Adrenal gland (tissue), 12 donors: ENCODE data around the gene CYSRT1. TPM values are rescaled to one million over a fixed set of nuclear protein-coding genes. Genes with fewer than 3 reads are reported as not detected.
A peak's percentile ranks its signal among the peaks of the same experiment; 100 is the strongest.

Experiments
- DNase-seq, 7 donors: peaks; one replicate each; pipeline ENCODE4 v3.0.0-alpha.2; 2019 to 2020
- H3K27ac ChIP-seq, 5 donors: fragments of 200-600 bp; sonication (generic) in 4 of 5; 1 replicate in 3 of 5; 2 replicates in 2 of 5; pipeline versions ENCODE4 v1.5.1 to v1.8.0; 2016 to 2020; ENCODE audit warnings: mild to moderate bottlenecking in 1 of 5
- H3K27me3 ChIP-seq: fragments of 200-600 bp; 2 replicates; pipeline ENCODE4 v1.8.0; 2021
- H3K36me3 ChIP-seq, 2 donors: fragments of 200-600 bp; replicated peaks in 1 of 2; 1 replicate in 1 of 2; 2 replicates in 1 of 2; pipeline versions ENCODE4 v1.5.1 to v1.8.0; 2018 to 2022
- H3K4me1 ChIP-seq, 2 donors: fragments of 200-600 bp; replicated peaks in 1 of 2; 1 replicate in 1 of 2; 2 replicates in 1 of 2; pipeline versions ENCODE4 v1.5.1 to v1.8.0; 2018 to 2021
- H3K4me3 ChIP-seq, 4 donors: fragments of 200-600 bp; sonication (generic) in 3 of 4; one replicate each; pipeline ENCODE4 v1.5.1; 2016 to 2018
- H3K9me3 ChIP-seq, 3 donors: fragments of 200-600 bp; sonication (generic) in 1 of 3; replicated peaks in 1 of 3; 1 replicate in 2 of 3; 2 replicates in 1 of 3; pipeline versions ENCODE4 v1.5.1 to v1.8.0; 2016 to 2021
- CTCF ChIP-seq, 6 experiments: fragments of 450-650 bp in 4 of 6; fragments of 200-600 bp in 2 of 6; sonication (generic) in 1 of 6; IDR thresholded peaks; 1 replicate in 5 of 6; 2 replicates in 1 of 6; pipeline versions ENCODE4 v1.5.1 to v1.8.0; 2016 to 2021; ENCODE audit warnings: antibody characterized with exemption in 6 of 6, mild to moderate bottlenecking in 2 of 6, moderate library complexity in 1 of 6
- POLR2A ChIP-seq, 2 donors: fragments of 450-650 bp; IDR thresholded peaks; one replicate each; pipeline ENCODE4 v1.6.1; 2017; ENCODE audit warnings: antibody characterized with exemption in 2 of 2, mild to moderate bottlenecking in 2 of 2, moderate library complexity in 1 of 2
- WGBS, 4 donors: extraction: QIAGEN DNeasy Blood & Tissue Kit in 2 of 4; methylation state at CpG; one replicate each; pipeline versions ENCODE4 v1.1.5 to v1.1.7; 2013 to 2017; 5-methylcytosine and 5-hydroxymethylcytosine counted together
- intact Hi-C, 2 donors: fragments of 100-400 bp; cut with DNase I; formaldehyde crosslinking; loops; one replicate each; pipeline versions ENCODE4 v1.14.1 to v1.15.0; 2022 to 2023
- polyA plus RNA-seq, 3 donors: library from polyadenylated mRNA; stranded (reverse); fragments of 200-250 nt in 2 of 3; fragments of 350-450 nt in 1 of 3; fragmentation: Illumina TruSeq in 1 of 3; extraction: RNeasy Lipid Tissue Mini Kit (QIAGEN cat#74804) in 1 of 3; gene quantifications; one replicate each; pipeline ENCODE4 v1.2.3, GENCODE V29; 2013 to 2014
- total RNA-seq, 9 donors: library from RNA; depleted of rRNA in 4 of 9; stranded (reverse); fragments of >200 nt in 4 of 9; fragments of 120-200 nt in 1 of 9; fragmentation: NEBNext Ultra II Directional in 1 of 9; extraction: Animal tissue kit (Norgen Biotek cat#: 25700) in 1 of 9; gene quantifications; one replicate each; pipeline versions ENCODE4 v1.1.0 to v1.2.4, GENCODE V29; 2013 to 2023
- donor health status: healthy with polysubstance abuse.
- donor health status: Bipolar disorder and iron deficiency.
- donor health status: DM: yes; HTN: yes; CAD: no.
- donor health status: DM: no; HTN: no; CAD: no.
- donor health status: DM: no; HTN: no; CAD: no.
- donor health status: DM: yes; HTN: yes; CAD: no.

CYSRT1 gene
- total and polyA plus RNA-seq, 12 donors = 0.56 to 4.6 (median 1.7) TPM; not detected in 1

GRCh38 chr9:137178201-137178938 is 46.6 kb upstream of the CYSRT1 start:
- intact Hi-C loops = no loop called here
- TF ChIP-seq POLR2A (IDR thresholded peaks at IDR 0.05) (no peak), CTCF (IDR thresholded peaks at IDR 0.05) (no peak)
- Histone ChIP-seq H3K9me3 (no peaks in the 10 kb centered on the region), H3K27me3 (no peaks in the 10 kb centered on the region), H3K4me1 (peaks cover 8 to 10% of the 10 kb centered on the region in 2 donors), H3K4me3 (no peak overlapping the region), H3K36me3 (peaks cover 0 to 41% of the 10 kb centered on the region in 2 donors), H3K27ac (peak overlapping the region in 4 of 5 donors; percentile 5 to 81 (median 42))
- WGBS, 4 donors = 69 to 85% (median 73%) methylated on average over 9 to 23 of the region's 23 CpGs
- peak in 6 of 7 donors; percentile 64 to 78 (median 69) for DNase-seq

GRCh38 chr9:137178939-137179630 is 45.9 kb upstream of the CYSRT1 start:
- H3K27me3 ChIP-seq = no peaks in the 10 kb centered on the region
- H3K27ac ChIP-seq = peak overlapping the region in 2 of 5 donors; percentile 70 to 81
- DNase-seq = no peak
- peaks cover 8 to 10% of the 10 kb centered on the region in 2 donors for H3K4me1 ChIP-seq
- no peaks in the 10 kb centered on the region for H3K9me3 ChIP-seq
- H3K4me3 ChIP-seq = no peak overlapping the region
- 89 to 93% (median 91%) methylated on average over 8 to 19 of the region's 19 CpGs for WGBS, 4 donors
- TF ChIP-seq CTCF (IDR thresholded peaks at IDR 0.05) = no peak
- no peak for TF ChIP-seq POLR2A (IDR thresholded peaks at IDR 0.05)
- intact Hi-C loops = no loop called here
- peaks cover 0 to 48% of the 10 kb centered on the region in 2 donors for H3K36me3 ChIP-seq

GRCh38 chr9:137179761-137180160 is 45.2 kb upstream of the CYSRT1 start:
- peaks cover 0 to 50% of the 10 kb centered on the region in 2 donors for H3K36me3 ChIP-seq
- no peak overlapping the region for H3K27ac ChIP-seq
- H3K4me3 ChIP-seq = no peak overlapping the region
- no peaks in the 10 kb centered on the region for H3K9me3 ChIP-seq
- peaks cover 8 to 10% of the 10 kb centered on the region in 2 donors for H3K4me1 ChIP-seq
- DNase-seq = no peak
- H3K27me3 ChIP-seq = no peaks in the 10 kb centered on the region
- TF ChIP-seq CTCF (IDR thresholded peaks at IDR 0.05) (no peak), POLR2A (IDR thresholded peaks at IDR 0.05) (no peak)
- intact Hi-C loops = no loop called here
- 92 to 98% (median 95%) methylated on average over 10 to 17 of the region's 17 CpGs for WGBS, 4 donors

- no peak for DNase-seq
- Histone ChIP-seq H3K27me3 (no peaks in the 10 kb centered on the region), H3K36me3 (peaks cover 0 to 57% of the 10 kb centered on the region in 2 donors), H3K27ac (no peak overlapping the region), H3K4me3 (no peak overlapping the region), H3K4me1 (peaks cover 8 to 10% of the 10 kb centered on the region in 2 donors), H3K9me3 (no peaks in the 10 kb centered on the region)
- intact Hi-C loops = no loop called here
- TF ChIP-seq CTCF (IDR thresholded peaks at IDR 0.05) (no peak), POLR2A (IDR thresholded peaks at IDR 0.05) (no peak)
- WGBS, 4 donors = 93 to 95% (median 94%) methylated on average over 4 to 20 of the region's 20 CpGs
These were observed 44.5 kb upstream of the CYSRT1 start for GRCh38 chr9:137180491-137180890.
